ENCODE measurements around the gene IRAK4. TPM values are rescaled to one million over a fixed set of nuclear protein-coding genes. Genes with fewer than 3 reads are reported as not detected.

IRAK4 gene
- total RNA-seq, 2 donors from 2014 or later: 5.9 to 9.2 TPM

- Mint-ChIP-seq H3K27me3 (ENCODE audit: insufficient read depth) (no peaks in the 10 kb centered on the region), H3K27ac (no peak overlapping the region), H3K9me3 (no peaks in the 10 kb centered on the region), H3K36me3 (ENCODE audit: low read depth) (peaks cover 4% of the 10 kb centered on the region), H3K4me1 (no peaks in the 10 kb centered on the region), H3K4me3 (no peak overlapping the region)
- Histone ChIP-seq H3K4me3 (ENCODE audit: low read length) (no peak overlapping the region), H3K9ac (ENCODE audit: extremely low read depth, low read length, poor library complexity, severe bottlenecking) (no peak overlapping the region), H3K36me3 (ENCODE audit: control insufficient read depth, insufficient read depth, low read length) (no peaks in the 10 kb centered on the region), H3K27ac (ENCODE audit: low read depth, low read length) (no peak overlapping the region), H3K9me3 (ENCODE audit: control insufficient read depth, low read length) (no peaks in the 10 kb centered on the region), H3K27me3 (ENCODE audit: control insufficient read depth, insufficient read depth, low read length, poor library complexity, severe bottlenecking) (no peaks in the 10 kb centered on the region), H3K4me1 (ENCODE audit: control insufficient read depth, insufficient read depth, low read length) (no peaks in the 10 kb centered on the region)
- TF ChIP-seq, protein P1, sequence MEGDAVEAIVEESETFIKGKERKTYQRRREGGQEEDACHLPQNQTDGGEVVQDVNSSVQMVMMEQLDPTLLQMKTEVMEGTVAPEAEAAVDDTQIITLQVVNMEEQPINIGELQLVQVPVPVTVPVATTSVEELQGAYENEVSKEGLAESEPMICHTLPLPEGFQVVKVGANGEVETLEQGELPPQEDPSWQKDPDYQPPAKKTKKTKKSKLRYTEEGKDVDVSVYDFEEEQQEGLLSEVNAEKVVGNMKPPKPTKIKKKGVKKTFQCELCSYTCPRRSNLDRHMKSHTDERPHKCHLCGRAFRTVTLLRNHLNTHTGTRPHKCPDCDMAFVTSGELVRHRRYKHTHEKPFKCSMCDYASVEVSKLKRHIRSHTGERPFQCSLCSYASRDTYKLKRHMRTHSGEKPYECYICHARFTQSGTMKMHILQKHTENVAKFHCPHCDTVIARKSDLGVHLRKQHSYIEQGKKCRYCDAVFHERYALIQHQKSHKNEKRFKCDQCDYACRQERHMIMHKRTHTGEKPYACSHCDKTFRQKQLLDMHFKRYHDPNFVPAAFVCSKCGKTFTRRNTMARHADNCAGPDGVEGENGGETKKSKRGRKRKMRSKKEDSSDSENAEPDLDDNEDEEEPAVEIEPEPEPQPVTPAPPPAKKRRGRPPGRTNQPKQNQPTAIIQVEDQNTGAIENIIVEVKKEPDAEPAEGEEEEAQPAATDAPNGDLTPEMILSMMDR (conservative IDR thresholded peaks at IDR 0.05): no peak
- no peak for DNase-seq
Observed at GRCh38 chr12:43786899-43787693, 28.3 kb downstream of the IRAK4 start.

DNA sequence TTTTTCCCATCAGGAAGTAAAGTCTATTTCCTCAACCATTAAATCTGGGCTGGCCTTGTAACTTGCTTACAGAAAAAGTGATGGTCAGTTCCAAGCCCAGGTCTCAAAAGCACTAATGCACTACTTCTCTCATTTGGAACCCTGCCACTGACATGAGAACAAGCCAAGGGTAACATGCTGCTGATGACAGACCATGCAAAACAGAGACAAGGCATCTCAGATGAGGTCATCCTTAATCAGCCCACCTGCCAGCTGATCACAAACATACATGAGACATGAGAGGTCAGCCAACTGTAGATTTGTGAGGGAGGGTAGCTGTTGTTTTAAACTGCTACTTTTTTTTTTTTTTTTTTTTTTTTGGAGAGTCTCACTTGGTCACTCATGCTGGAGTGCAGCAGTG, 31.2 kb downstream of the IRAK4 start:
- no peak overlapping the region for H3K9ac ChIP-seq (ENCODE audit: extremely low read depth, low read length, poor library complexity, severe bottlenecking)
- Mint-ChIP-seq H3K4me3 (no peak overlapping the region), H3K27ac (peak overlapping the region; percentile 37), H3K27me3 (ENCODE audit: insufficient read depth) (no peaks in the 10 kb centered on the region), H3K4me1 (no peaks in the 10 kb centered on the region), H3K36me3 (ENCODE audit: low read depth) (peaks cover 6% of the 10 kb centered on the region), H3K9me3 (no peaks in the 10 kb centered on the region)
- no peaks in the 10 kb centered on the region for H3K9me3 ChIP-seq (ENCODE audit: control insufficient read depth, low read length)
- H3K4me3 ChIP-seq (ENCODE audit: low read length): no peak overlapping the region
- DNase-seq: no peak
- H3K36me3 ChIP-seq (ENCODE audit: control insufficient read depth, insufficient read depth, low read length): peaks cover 8% of the 10 kb centered on the region
- TF ChIP-seq, protein P1 (conservative IDR thresholded peaks at IDR 0.05): no peak
- H3K27me3 ChIP-seq (ENCODE audit: control insufficient read depth, insufficient read depth, low read length, poor library complexity, severe bottlenecking): no peaks in the 10 kb centered on the region
- H3K4me1 ChIP-seq (ENCODE audit: control insufficient read depth, insufficient read depth, low read length): no peaks in the 10 kb centered on the region
- H3K27ac ChIP-seq (ENCODE audit: low read depth, low read length): no peak overlapping the region

DNA sequence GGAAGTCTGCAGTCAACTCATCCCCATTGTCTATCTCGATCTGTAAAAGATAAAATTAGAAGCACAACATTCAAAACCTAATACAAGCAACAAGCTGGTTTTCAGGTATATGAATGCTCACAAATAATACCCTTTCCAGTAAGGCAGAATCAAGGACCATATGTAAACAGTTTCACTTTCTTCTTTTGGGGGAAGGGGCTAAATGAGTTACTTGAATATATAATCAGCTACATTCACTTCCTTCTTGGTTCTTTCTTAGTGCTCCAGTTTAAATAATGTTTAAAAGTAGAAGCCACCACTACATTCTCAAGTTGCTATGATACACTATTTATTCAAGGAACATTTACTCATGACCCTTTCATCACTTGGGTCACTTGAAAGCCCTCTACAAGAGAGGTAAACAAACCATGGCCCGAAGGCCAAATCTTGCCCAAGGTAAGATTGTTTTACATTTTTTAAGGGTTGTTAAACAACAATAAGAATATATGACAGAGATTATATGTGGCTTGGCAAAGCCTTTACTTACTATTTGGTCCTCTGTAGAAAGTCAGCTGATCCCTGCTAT, 37.0 kb downstream of the IRAK4 start:
- H3K9me3 ChIP-seq (ENCODE audit: control insufficient read depth, low read length): no peaks in the 10 kb centered on the region
- no peak overlapping the region for H3K4me3 ChIP-seq (ENCODE audit: low read length)
- H3K27ac Mint-ChIP-seq: no peak overlapping the region
- H3K27me3 ChIP-seq (ENCODE audit: control insufficient read depth, insufficient read depth, low read length, poor library complexity, severe bottlenecking): no peaks in the 10 kb centered on the region
- H3K9ac ChIP-seq (ENCODE audit: extremely low read depth, low read length, poor library complexity, severe bottlenecking): no peak overlapping the region
- no peaks in the 10 kb centered on the region for H3K4me1 ChIP-seq (ENCODE audit: control insufficient read depth, insufficient read depth, low read length)
- H3K27me3 Mint-ChIP-seq (ENCODE audit: insufficient read depth): no peaks in the 10 kb centered on the region
- H3K36me3 Mint-ChIP-seq (ENCODE audit: low read depth): peaks cover 40% of the 10 kb centered on the region
- no peaks in the 10 kb centered on the region for H3K9me3 Mint-ChIP-seq
- no peak overlapping the region for H3K27ac ChIP-seq (ENCODE audit: low read depth, low read length)
- no peaks in the 10 kb centered on the region for H3K4me1 Mint-ChIP-seq
- H3K36me3 ChIP-seq (ENCODE audit: control insufficient read depth, insufficient read depth, low read length): peaks cover 64% of the 10 kb centered on the region
- TF ChIP-seq, protein P1 (conservative IDR thresholded peaks at IDR 0.05): no peak
- DNase-seq: no peak
- 91 to 100% methylated on average over 1 to 2 of the region's 2 CpGs for WGBS, 2 experiments (ENCODE audit: insufficient coverage in 1 of 2, insufficient read length in 1 of 2)
- no peak overlapping the region for H3K4me3 Mint-ChIP-seq

All from endodermal cell (in vitro differentiated cells).